SKM-1 treated with dmso at 0.1 percent for 144 hours (cell line): Measurements from ENCODE around the gene YBX1.

ENCODE experiments used
- DNase-seq: peaks from one replicate; lab custom pipeline; 2025; ENCODE audit not compliant: unreplicated experiment; lab: John Stamatoyannopoulos, UW

Gene YBX1

GRCh38 chr1:42734201-42735035, 52.2 kb downstream of the YBX1 start:
- DNase-seq: no peak

GRCh38 chr1:42735056-42735455, 52.8 kb downstream of the YBX1 start:
- DNase-seq: no peak

- no peak for DNase-seq
These were observed 53.4 kb downstream of the YBX1 start for GRCh38 chr1:42735477-42736105.

GRCh38 chr1:42736152-42736551, 53.9 kb downstream of the YBX1 start:
- DNase-seq: peak; percentile 32

- no peak for DNase-seq
These were observed 54.5 kb downstream of the YBX1 start for GRCh38 chr1:42736571-42737200.

- DNase-seq: peak; percentile 79
These were observed 55.0 kb downstream of the YBX1 start for GRCh38 chr1:42737257-42737656.

GRCh38 chr1:42737986-42738677, 55.9 kb downstream of the YBX1 start:
- DNase-seq: no peak

- DNase-seq: no peak
These were observed 56.5 kb downstream of the YBX1 start for GRCh38 chr1:42738678-42739226.

GRCh38 chr1:42739753-42740700, 57.8 kb downstream of the YBX1 start, which contains the start of gene CLDN19:
Gene CLDN19 (minus strand): TSS chr1:42740236. CDS start chr1:42740063, 173 bp downstream.
- no peak for DNase-seq

GRCh38 chr1:42740851-42741580, 58.8 kb downstream of the YBX1 start:
- DNase-seq: no peak

GRCh38 chr1:42741706-42742105, 59.5 kb downstream of the YBX1 start:
- no peak for DNase-seq

- no peak for DNase-seq
These were observed 59.9 kb downstream of the YBX1 start for GRCh38 chr1:42742141-42742540.

- DNase-seq: no peak
These were observed 60.5 kb downstream of the YBX1 start for GRCh38 chr1:42742617-42743316.

- no peak for DNase-seq
These were observed 61.3 kb downstream of the YBX1 start for GRCh38 chr1:42743317-42744147.

GRCh38 chr1:42744148-42744413, 61.9 kb downstream of the YBX1 start:
- no peak for DNase-seq

- no peak for DNase-seq
These were observed 63.6 kb downstream of the YBX1 start for GRCh38 chr1:42745851-42746250.

GRCh38 chr1:42746436-42747105, 64.4 kb downstream of the YBX1 start:
- DNase-seq: no peak

GRCh38 chr1:42747125-42747524, 64.9 kb downstream of the YBX1 start:
- DNase-seq: no peak
